AG08395 (cell line): ENCODE measurements around the gene NTN1.
"Not testable (repeated sequence)": the region's sequence is repeated elsewhere in the genome, so short reads cannot be mapped to it uniquely, and the experiment has no call there.

Experiments used
- DNase-seq: peaks from one replicate; pipeline ENCODE4 v3.0.0; 2012; ENCODE audit warnings: mixed read lengths, low spot score

The NTN1 gene

DNA sequence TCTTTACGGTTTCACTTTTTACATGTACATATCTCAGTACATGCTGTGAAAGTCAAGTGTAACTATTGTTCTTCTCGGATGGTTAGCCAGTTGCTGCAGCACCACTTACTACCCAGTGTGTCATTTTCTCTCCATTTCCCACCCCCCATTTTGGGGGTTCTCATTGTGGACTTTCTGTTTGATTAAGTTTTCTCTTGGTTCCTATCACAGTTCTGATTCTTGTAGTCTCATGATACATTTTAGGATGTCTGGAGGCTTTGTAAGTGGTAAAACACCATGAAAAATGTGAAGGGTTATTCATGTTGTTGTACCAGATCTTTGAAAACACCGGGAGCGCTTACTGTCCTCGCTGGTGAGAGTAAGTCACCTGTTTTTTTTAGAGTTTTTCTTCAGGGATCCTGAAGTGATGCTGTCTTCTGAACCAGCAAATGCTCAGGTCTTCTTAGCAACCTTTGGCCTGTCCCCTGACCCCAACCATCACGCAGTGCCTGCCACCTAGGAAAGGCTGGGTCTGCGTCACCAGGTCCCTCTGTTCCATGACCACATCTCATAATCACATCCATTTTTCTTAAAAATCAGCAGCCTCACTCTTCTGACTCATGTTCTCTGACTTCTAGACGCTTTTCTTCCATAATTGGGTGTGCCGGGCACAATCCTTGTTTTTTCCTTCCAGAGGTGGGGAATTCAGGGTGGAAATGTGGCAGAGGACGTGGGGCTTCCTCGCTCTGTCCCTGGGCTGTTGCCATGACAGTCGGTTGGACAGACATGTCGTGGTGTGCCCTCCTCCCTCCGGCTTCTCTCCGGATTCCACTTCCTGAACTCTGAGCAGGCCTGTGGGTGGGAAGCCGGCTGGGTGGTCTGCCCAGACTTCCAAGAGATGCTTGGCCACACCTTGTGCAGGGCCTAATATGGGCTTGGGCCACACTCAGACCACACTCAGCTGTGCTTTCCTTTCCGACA is 102.6 kb downstream of the NTN1 start:
- no peak for DNase-seq

GRCh38 chr17:9124554-9124935 is 103.2 kb downstream of the NTN1 start:
- no peak for DNase-seq

DNA sequence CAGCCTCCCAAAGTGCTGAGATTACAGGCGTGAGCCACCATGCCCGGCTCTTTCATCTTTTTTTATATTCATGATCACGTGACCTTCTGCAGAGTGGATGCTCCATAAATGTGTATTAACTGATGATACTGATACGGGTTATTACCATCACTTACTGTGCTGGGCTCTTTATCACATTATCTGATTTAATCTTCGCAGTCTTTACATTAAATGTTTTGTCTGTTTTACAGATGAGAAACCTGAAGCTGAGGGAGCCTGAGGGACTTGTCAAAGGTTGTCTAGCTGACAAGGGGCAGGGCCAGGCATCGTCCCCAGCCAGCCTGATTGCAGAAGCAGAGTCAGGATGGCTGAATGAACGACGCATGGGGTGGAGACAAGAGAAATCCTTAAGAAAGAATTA is 104.4 kb downstream of the NTN1 start:
- DNase-seq = no peak

GRCh38 chr17:9127340-9127739 is 106.0 kb downstream of the NTN1 start:
- no peak for DNase-seq

DNA sequence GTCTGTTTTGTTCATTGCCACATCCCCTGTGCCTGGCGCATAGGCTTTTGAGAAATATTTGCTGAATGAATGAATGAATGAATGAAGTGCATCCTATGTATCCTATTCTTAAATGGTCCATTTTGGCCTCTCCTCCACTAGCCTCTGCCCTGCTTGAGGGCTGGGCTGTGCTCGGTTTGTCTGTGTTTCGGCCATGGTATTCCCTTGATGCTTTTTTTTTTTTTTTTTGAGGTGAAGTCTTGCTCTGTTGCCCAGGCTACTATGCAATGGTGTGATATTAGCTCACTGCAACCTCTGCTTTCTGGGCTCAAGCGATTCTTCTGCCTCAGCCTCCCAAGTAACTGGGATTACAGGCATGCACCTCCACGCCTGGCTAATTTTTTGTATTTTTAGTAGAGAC is 110.1 kb downstream of the NTN1 start:
- DNase-seq = no peak

GRCh38 chr17:9132291-9132690 is 111.0 kb downstream of the NTN1 start:
- DNase-seq = no peak

DNA sequence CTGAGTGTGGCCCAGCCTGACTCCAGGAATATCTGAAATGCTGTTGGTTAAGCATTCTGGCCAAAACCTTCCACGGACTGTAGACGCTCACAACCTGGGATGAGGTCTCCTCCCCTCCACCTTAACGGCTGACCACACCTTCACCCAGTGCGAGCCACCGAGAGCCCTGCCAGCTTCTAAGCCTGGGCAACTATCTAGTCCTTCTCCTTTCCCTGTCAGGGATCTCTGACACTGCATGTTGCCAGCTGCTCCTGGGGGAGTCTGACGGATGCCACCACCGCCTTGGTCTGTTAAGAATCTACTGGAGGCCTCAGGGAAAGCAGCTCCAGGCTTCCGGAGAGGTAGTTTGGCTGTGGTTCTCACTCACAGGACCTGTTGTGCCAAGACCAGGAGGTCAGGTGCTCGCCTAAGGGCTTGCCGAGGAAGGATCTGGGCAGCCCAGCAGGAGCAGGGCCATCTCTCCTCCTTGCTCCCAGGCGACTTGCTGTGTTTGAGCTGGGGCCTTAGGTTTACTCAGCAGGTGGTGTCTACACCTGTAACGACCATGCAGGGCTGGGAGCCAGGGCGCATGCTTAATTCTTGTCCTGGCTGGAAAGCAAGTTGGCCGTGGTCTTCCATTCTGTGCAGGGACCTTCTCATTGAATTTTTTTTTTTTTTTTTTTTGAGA is 111.8 kb downstream of the NTN1 start:
- no peak for DNase-seq

- DNase-seq = no peak
Observed at GRCh38 chr17:9138161-9138717, 116.9 kb downstream of the NTN1 start.

- no peak for DNase-seq
Observed at GRCh38 chr17:9139695-9140094, 118.4 kb downstream of the NTN1 start.

GRCh38 chr17:9140550-9141424 is 119.5 kb downstream of the NTN1 start:
- no peak for DNase-seq

- DNase-seq = no peak
Observed at GRCh38 chr17:9141425-9141753, 120.1 kb downstream of the NTN1 start.

GRCh38 chr17:9142772-9143494 is 121.6 kb downstream of the NTN1 start:
- DNase-seq = no peak

- no peak for DNase-seq
Observed at GRCh38 chr17:9144502-9145249, 123.4 kb downstream of the NTN1 start.

DNA sequence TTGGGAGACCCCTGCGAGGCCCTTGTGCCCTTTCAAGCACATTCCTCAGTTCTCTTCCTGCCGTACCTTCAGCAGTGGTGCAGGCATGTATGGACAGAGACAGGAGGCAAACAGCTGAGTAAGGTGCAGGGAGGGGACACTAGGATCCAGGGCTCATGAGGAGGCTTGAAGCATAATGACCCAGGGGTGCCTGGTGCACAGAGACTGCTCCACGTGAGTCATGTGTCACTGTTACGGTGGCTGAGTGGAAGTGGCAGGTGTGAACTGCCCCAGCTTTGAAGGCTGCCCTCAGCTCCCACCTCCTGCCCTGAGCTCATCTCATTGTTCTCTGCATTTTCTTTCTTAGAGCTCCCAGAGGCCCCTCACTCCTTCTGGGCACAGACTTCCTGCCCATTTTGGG is 124.8 kb downstream of the NTN1 start:
- no peak for DNase-seq

DNA sequence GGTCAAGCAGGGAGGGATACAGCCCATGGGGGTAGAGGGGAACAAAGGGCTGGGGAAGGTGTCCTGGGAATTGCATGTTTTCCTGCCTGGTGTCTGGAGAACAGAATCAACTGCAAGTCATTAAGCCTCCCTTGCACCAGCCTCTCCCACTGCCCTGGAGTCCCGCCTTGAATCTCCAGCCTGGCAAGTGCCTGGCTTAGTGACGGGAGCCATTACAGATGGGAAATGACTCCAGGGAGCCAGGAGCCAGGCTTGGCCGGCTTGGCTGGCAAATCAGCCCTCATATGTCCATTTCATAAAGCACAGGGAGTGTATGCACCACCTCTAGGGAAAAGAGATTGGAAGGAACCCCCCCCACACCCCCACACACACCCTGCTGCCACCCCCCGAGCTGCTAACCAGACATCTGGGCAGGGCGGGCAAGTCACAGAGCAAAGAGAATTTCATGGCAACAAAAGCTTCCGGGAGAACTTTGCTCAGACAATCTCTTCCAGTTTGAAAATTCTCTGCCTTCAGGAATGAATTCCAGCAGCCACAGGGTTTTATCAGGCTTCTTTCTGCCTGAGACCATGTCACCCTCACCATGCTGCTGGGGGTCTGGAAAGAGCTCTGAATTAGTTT is 127.7 kb downstream of the NTN1 start:
- no peak for DNase-seq

GRCh38 chr17:9150446-9151090 is 129.3 kb downstream of the NTN1 start:
- peak; percentile 62 for DNase-seq

DNA sequence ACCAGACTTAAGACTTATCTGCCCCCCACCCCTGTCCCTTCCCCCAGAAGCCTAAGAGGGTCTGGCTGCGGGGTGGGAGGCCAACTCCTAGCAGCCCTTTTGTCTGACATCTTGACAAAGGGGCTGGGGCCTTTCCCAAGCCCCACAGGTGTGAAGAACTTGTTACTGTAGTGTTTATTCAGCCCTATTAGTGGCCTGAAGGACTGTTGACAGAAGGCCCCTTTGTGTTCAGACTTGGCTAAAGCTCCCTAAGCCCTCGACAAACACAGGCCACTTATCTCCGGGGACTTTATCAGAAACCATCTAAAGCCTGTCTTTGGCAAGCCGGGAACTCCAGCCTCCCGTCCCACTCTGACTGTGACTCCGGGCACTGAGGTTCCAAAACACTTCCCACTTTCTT is 129.8 kb downstream of the NTN1 start:
- no peak for DNase-seq

- not testable (repeated sequence) for DNase-seq
Observed at GRCh38 chr17:9151740-9152139, 130.4 kb downstream of the NTN1 start.

DNA sequence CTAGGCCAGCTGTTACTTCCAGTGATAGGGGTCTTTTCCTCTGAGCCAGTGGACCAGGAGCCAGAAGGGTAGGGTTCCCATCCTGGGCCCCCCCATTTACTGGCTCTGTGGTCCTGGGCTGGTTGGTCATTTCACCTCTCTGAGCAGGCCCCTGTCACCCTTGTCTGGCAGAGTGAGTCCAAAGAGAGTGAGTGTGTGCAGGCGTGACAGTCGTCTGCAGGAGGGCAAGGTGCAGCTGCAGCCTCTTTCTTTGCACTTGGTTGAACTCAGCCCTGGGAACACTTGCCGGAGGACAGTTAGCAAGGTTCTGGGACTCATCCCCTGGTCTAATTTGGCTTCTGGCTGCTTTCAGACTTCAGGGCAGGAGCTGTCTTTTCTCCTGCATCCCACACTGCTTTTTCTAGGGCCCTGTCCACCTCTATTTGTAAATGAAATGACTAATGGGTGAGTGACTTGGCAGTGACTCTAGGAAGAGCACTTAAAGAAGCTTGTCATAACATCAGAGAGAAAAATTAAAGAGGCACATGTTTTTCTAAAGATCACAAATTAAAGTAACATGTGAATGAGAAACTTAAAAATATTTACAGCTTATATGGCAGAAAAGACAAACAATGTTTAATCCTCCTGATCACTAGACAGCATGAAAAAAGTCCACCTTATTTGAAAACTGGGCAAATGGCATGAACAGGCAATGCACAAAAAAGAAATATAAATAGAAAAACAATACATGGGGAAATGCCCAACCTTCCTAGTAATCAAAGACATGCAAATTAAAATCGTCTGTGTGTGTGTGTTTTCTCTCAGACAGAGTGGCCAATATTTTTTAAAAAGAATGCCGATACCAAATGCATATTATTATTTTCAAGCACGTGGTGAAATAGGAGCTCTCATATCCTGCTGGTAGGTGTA is 137.5 kb downstream of the NTN1 start:
- no peak for DNase-seq
